GM12865 (cell line): Measurements from ENCODE around the gene EARS2.

ENCODE experiments used
- DNase-seq: peaks from one replicate; pipeline ENCODE4 v3.0.0; 2010; ENCODE audit warnings: low read depth
- H3K4me3 ChIP-seq: 2 replicates; pipeline ENCODE4 v1.5.1; 2011; ENCODE audit warnings: mild to moderate bottlenecking, low read depth, low read length, control low read depth
- TF ChIP-seq, protein P1 (sequence below): IDR thresholded peaks from 2 replicates; pipeline ENCODE4 v1.5.1; 2011; ENCODE audit warnings: low read length, control low read depth, low read depth, inconsistent platforms; ENCODE audit not compliant: insufficient read depth; ENCODE audit errors: missing control alignments

EARS2 gene

DNA sequence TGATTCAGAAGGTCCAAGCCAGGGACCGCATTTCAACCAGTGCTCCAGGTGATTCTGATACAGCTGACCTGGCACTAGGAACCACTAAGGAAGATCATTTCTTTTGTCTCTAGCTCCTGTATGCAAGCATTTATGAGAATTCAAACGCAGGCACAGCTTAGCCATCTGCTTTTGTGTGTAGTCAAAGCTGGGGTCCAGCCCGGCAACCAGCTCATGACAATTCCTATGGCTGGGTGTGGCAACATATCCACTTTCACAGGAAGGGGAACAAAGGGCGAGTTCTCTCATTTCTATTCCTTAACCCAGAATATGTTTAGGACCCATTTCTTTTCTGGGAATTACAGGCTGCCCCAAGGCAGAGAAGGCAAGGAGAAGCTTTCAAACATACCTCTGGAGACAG lies 76.9 kb downstream of the EARS2 start:
- no peak for DNase-seq
- TF ChIP-seq, protein P1, sequence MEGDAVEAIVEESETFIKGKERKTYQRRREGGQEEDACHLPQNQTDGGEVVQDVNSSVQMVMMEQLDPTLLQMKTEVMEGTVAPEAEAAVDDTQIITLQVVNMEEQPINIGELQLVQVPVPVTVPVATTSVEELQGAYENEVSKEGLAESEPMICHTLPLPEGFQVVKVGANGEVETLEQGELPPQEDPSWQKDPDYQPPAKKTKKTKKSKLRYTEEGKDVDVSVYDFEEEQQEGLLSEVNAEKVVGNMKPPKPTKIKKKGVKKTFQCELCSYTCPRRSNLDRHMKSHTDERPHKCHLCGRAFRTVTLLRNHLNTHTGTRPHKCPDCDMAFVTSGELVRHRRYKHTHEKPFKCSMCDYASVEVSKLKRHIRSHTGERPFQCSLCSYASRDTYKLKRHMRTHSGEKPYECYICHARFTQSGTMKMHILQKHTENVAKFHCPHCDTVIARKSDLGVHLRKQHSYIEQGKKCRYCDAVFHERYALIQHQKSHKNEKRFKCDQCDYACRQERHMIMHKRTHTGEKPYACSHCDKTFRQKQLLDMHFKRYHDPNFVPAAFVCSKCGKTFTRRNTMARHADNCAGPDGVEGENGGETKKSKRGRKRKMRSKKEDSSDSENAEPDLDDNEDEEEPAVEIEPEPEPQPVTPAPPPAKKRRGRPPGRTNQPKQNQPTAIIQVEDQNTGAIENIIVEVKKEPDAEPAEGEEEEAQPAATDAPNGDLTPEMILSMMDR, result no peak
- H3K4me3 ChIP-seq, result no peak overlapping the region

DNA sequence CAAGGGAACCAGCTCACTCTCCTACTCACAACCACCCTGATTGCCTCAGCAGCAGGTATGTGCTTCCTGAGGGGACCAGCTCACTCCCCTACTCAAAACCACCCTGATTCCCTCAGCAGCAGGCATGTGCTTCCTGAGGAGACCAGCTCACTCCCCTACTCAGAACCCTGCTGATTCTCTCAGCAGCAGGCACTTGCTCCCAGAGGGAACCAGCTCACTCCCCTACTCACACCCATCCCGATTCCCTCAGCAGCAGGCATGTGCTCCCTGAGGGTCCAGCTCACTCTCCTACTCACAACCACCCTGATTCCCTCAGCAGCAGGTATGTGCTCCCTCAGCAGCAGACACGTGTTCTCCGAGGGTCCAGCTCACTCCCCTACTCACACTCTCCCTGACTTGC lies 78.0 kb downstream of the EARS2 start:
- TF ChIP-seq, protein P1, result no peak
- H3K4me3 ChIP-seq, result no peak overlapping the region
- no peak for DNase-seq

DNA sequence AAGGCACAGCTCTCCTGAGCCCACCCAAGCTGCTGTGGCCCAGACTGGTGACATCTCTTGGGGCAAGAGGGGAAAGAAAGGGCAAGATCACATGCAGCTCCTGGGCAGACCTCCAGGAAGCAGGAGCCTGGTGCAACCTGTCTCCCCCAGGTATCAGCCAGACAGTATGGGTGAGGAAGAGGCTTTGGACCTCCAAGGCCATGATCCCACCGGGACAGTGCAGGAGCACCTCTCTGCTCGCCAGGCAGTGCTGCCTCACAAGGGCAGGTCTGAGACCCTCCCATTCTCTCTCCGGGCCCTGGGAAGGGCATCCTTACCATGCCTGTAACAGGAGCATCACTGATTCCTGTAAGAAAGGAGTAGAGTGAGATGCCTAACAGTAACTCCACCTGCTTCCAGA lies 78.6 kb downstream of the EARS2 start:
- TF ChIP-seq, protein P1, result no peak
- no peak overlapping the region for H3K4me3 ChIP-seq
- DNase-seq, result no peak

DNA sequence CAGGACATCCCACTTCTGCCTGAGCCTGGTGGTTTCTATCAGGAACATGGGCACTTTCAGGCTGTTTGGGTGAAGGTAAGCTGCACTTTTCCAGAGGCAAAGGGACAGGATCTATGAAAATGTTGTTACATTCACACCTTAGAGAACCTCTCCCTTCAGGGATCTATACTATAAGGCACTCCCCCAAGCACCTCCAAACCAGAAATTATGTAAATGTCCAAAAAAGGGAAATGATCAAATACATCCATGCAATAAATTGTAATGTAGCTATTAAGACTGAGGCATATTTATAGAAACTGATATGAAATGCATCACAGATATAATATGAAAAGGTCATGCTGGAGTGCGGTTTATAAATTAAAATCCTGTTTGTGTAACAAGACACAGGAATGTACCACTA lies 80.9 kb downstream of the EARS2 start:
- TF ChIP-seq, protein P1, result no peak
- DNase-seq, result no peak
- H3K4me3 ChIP-seq, result no peak overlapping the region
